RPMI8226 (cell line): Measurements from ENCODE around the gene SRMS.

Experiments
- DNase-seq: peaks from one replicate; pipeline ENCODE4 v3.0.0-alpha.2; 2015

The SRMS gene

GRCh38 chr20:63519668-63520503, 27.7 kb downstream of the SRMS start:
- peak; percentile 56 for DNase-seq

- DNase-seq, result no peak
Measured at GRCh38 chr20:63518946-63519667, 28.4 kb downstream of the SRMS start.

DNA sequence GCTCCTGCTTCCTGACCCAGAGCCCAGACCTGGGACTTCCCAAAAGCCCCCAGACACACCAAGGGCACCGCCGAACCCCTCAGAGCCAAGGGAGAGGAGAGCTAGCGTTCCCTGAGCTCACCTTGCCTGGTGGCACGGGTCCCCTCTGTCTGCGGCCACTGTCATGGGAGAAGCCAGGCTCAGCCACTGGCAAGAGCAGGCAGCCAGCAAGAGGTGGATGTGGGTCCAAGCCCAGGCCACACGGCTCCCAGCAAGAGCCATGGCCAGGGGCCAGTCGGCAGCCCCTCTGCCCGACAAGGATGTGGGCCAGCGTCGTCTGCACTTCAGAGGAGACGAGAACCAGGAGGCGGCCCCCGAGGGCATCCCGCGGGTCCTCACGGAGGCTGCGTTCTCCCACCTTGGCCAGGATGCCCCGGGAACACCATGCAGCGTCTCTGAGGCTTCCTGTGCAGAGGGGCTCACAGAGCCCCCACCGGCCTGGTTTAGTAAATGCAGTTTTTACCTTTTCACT, 29.1 kb downstream of the SRMS start:
- DNase-seq, result no peak

DNA sequence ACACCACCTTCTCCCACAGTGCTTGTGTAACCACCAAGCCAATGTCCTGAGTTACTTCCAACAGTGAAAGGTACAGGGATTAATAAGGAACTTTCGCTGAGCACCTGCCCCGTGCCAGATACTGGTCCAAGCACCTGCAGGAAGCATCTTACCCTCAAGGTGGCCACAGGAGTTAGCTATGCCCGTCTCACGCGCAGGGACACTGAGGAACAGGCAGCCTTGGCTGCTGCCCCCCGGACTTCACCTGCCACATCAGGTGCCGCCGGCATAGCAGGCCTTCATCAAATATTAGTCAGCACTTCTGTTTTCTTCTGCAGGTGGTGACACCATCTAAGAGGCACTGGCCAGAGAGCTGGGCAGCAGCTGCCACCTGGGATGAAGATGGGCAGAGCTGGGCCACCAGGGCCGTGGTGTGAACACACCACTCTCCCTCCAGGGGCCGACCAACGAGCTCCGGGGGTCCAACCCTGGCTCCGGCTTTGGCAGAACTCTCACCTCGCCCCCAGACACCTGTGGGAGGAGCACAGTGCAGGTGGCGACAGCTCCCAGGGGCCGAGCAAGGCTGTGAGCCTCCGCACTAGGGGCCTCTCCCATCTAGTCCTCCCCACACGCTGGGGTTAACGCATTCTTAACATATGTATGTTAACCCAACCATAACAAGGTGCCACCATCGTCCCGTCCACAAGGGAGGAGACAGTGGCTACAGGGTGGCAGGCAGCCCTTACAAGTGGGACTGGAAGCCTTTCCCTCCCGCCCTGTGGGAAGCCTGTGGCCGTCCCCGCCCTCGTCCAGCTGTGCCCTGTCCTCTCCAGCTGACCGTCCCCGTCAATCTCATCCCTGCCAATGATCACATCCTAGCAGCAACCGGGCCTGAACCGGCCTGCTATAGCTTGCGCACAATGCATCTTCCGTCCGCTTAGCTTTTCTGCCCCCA, 29.9 kb downstream of the SRMS start:
- peak; percentile 58 for DNase-seq

DNA sequence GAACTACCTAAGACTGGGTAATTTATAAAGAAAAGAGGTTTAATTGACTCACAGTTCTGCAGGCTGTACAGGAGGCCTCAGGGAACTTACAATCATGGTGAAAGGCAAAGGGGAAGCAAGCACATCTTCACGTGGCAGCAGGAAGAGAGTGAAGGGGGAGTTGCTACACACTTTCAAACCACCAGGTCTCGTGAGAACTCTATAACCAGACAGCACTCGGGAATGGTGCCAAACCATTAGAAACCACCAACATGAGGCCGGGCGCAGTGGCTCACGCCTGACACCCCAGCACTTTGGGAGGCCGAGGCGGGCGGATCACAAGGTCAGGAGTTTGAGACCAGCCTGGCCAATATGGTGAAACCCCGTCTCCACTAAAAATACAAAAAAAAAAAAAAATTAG, 33.0 kb downstream of the SRMS start:
- peak; percentile 80 for DNase-seq

DNA sequence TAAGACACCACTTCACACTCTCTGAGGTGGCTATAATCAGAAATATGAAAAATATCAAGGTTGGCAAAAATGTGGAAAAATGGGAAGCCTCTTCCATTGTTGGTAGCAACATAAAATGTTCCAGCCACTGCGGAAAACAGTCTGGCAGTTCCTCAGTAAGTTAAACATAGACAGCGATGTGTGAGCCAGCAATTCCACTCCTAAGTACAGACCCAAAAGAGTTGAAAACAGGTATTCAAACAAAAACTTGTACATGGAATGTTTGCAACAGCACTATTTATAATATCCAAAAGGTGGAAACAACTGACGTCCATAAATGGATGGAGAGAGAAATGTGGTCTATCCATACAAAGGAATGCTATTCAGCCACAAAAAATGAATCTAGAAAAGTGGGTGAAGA, 34.3 kb downstream of the SRMS start:
- no peak for DNase-seq

GRCh38 chr20:63509088-63509564, 38.4 kb downstream of the SRMS start:
- DNase-seq, result peak; percentile 38

DNA sequence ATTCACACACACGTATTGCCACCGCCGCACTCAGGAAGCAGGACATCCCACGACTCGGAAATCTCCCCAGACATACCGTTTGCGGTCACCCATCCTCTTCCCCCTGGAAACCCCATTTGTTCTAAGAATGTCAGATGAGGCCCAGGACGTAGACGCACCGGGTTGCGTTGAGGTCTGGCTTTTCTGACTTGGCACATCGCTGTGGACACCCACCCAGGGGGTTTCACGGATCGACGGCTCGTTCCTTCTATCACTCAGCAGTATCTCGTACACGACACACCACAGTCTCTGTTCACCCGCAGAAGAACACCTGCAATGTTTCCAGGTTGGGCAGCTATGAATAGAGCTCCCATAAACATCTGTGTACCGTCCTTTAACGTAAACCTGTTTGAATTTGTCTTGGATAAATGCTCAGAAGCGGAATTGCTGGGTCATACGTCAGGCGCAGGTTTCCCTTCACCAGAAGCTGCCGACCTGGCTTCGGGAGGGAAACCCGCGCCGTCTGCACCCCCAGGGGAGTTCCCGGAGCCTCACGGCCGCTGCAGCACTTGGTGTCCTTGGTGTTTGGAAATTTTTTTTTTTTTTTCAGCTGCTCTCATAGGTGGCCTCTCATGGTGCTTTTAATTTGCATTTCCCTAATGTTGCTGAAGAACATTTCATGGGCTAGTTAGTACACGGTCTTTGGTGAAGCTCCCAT, 39.3 kb downstream of the SRMS start:
- DNase-seq, result peak; percentile 62

- DNase-seq, result no peak
Measured at GRCh38 chr20:63507083-63507743, 40.3 kb downstream of the SRMS start.

- no peak for DNase-seq
Measured at GRCh38 chr20:63505723-63506122, 41.8 kb downstream of the SRMS start.

DNA sequence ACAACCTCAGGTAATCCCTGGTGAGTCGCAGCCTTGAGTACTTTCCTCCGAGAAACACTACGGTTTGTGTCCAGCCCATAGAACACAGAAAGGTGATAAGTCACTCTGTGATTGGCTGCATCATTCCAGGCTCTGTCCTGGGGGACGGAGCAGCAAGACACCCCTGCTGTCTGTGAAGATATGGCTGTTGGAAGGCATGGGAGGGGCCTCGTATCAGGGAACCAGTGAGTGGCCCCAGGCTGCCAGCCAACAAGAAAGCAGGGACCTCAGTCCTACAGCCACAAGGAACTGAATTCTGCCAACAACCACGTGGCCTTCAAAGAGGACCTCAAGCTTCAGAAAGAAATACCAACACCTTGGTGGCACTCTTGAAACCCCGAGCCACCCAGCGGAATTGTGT, 42.3 kb downstream of the SRMS start:
- DNase-seq, result no peak

GRCh38 chr20:63504642-63505041, 42.9 kb downstream of the SRMS start:
- DNase-seq, result no peak

GRCh38 chr20:63503524-63503923, 44.0 kb downstream of the SRMS start:
- no peak for DNase-seq

DNA sequence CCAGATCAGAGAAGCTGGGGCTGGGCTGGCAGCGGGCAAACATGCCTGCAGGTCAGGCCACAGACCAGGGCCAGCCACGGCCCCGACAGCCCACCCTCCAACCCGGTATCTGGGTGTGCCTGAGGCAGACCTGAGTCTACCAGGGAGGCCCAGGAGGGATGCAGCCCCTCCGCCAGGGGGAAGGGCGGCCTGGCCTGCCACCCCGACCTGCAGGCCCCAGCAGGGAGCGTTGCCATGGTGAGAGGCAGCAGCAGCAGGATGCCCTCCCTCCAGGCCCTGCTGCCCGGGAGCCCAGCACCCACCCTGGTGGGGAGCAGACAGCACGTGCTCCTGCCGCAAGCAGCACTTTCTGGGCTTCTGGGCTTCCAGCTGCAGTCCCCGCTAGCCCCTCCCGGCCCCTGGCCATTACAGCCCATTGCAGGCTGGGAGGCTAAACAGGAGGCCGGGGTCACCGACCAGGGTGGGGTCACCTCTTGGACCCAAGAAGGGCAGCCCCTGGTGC, 44.8 kb downstream of the SRMS start:
- DNase-seq, result no peak

DNA sequence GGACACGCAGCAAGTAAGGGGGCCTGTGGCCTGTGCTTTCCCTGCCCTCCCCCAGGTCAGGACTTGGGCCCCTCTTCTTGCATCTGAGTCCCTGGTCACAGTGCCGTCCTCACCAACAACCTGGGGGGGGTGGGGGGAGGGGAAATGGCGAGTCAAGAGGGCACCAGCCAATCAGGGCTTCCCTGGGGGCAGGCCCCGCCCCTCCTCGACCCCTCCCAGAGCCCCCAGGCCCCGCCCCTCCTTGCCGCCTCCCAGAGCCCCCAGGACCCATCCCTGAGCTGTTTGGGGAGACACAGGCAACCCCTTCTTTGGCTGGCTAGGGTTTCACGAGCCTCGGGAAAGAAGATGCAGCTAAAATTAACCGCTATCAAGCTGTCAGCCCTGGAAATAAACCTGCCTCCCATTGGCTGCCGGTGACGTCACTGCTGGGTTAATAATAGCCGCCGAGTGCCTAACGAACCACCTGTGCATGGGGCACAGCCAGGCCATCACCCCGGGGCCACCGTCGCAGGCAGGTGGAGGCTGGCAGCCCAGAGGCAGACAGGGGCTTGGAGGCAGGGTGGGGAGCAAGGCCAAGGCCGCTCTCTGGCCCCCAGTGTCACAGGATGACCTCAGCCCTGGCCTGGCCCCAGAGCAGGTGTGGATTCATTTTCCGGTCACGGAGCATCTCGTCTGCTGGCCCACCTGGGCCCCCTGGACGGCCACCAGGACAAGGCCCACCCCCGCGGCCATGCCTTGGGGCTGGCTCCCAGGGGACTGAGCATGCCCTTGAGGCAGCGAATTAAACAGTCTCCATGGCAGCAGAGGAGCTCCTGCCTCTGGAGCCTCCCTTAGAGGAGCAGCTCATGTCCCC, 45.5 kb downstream of the SRMS start:
- DNase-seq, result peak; percentile 93

- no peak for DNase-seq
Measured at GRCh38 chr20:63500902-63501817, 46.4 kb downstream of the SRMS start.

GRCh38 chr20:63500151-63500901, 47.2 kb downstream of the SRMS start:
- DNase-seq, result no peak

DNA sequence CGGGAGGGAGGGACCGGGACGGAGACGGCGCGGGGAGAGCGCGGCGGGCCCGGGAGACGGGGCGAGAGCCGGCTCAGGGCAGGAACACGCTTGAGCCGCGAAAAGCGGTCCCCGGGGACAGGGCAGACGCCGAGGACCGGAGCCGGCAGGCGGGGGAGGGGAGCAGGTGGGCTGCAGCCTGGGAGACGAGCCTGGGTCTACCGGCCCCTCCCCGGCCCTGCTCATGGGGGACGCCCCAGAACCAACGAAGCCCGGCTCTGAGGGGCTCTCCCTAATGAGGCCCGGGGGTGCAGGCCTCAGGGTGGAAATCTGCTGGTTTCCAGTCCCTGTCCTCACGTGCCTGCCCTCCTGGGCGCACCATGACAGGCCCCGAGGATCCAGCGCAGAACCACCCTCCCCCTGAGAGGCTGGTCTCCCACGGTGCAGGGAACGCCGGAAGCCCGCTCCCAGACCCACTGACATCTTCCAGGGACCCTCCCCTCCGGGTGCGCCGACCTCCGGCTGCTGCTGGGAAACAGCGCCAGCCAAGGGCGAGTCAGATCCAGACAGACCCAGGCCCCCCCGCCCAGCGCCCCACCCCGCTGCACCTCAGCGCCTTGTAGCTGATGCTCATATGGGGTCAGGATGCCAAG, 48.1 kb downstream of the SRMS start:
- no peak for DNase-seq
